Iris pigment epithelial cell (primary cell): ENCODE measurements around the gene MAPK11.

Experiments
- DNase-seq: peaks from one replicate; pipeline ENCODE4 v3.0.0-alpha.2; 2011; ENCODE audit warnings: low read depth

The MAPK11 gene

DNA sequence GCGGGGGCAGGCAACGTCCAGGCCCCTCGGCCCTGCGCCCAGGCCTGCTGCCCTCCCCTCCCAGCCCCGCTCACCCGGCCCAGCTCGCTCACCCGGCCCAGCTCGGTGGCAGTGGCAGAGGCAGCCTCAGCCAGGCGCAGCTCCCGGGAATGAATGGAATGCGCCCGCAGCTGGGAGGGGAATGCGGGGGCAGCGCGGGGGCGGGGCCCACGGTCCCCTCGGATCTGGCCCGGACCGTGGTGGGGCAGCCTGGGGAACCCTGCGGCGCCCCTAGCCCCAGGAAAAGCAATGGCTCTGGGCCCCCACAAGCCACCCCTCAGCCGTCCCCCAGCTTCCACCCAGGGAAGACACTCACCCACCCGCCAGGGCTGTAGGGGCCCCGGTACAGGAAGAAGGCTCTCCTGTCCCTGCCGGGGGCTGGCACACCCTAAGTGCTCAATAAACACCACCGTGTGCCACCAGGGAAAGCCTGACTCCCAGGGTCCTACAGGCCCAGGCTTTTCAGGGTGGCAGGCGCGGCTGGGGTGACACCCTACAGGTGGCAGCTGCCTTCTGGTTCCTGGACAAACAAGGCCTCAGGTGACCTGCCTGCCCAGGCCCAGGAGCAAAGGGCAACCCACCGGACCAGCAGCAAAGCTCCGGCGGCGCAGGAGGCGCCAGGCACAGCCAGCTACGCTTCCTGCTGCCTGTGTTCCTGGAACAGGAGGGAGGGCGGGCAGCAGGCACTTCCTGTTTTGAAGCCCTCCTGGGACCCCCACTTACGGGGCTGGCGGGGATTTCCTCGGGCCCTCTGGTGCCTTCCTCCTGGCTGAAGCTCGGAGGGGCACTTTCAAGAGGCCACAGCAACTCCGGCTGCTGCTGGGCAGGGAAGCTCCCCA, 23.5 kb upstream of the MAPK11 start:
- DNase-seq = peak; percentile 69

DNA sequence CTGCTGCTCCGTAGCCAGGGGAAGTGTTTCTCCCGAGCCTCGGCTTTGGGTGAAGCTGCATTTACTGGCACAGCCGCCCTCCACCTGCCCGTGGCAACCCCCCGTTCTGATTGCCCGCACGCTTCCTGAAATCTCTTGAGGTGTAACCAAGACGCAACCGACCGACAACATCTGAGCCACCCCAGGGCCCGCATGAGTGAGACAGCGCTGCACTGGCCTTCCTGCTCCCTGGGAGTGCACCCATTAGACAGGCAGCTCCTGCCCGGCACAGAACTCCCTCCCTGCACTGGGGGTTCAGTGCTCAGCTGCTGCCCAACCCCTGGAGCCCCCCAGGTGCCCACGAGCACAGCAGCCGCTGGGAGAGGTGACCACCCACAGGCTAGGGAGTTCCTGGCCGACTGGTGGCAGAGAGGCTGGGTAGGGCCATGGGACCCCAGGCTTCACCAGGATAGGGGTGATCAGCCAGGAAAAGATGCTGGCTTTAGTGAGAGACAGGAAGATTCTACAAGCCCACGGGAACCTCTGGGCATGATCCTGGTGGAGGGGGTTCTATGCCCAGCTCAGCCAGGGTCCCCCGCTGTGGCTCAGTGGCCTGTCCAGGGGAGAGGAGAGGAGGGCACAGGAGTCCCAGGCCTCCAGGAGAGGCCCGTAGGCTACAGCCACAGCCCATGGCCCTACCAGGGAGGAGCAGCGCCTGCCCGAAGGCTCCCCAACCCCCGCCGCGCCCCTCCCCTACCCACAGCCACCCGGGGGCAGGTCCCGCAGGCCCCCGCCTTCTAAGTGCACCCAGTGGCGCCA, 22.7 kb upstream of the MAPK11 start:
- no peak for DNase-seq

DNA sequence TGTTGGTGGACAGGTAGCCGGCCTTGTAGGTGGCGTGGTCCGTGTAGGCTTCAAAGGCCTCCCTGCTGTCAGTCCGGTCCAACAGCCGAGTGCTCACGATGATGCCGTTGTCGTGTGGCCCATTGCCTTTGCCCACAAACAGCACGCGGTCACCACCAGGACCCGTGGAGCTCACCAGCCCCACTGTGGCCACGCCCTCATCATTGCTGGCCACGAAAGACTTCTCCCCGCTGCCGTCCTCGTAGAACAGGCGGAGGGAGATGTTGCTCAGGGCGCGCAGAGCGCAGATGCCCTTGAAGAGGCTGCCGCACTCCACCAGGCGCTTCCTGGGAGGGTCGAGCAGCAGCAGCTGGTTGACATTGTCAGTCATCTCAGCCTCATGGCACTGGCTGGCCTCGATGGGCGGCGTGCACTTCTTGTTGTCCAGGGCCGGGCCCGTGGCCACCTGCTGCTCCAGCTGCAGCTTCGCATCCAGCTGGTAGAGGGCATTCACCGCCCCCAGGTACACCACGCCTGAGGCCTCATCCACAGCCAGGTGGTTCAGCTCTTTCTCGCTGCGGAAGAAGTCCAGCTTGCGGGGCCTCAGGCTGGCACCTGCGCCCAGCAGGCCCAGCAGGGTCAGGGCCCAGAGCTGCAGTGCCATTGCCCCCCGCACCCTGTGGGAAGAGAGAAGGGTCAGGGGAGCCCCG, 19.9 kb upstream of the MAPK11 start:
- DNase-seq = no peak

DNA sequence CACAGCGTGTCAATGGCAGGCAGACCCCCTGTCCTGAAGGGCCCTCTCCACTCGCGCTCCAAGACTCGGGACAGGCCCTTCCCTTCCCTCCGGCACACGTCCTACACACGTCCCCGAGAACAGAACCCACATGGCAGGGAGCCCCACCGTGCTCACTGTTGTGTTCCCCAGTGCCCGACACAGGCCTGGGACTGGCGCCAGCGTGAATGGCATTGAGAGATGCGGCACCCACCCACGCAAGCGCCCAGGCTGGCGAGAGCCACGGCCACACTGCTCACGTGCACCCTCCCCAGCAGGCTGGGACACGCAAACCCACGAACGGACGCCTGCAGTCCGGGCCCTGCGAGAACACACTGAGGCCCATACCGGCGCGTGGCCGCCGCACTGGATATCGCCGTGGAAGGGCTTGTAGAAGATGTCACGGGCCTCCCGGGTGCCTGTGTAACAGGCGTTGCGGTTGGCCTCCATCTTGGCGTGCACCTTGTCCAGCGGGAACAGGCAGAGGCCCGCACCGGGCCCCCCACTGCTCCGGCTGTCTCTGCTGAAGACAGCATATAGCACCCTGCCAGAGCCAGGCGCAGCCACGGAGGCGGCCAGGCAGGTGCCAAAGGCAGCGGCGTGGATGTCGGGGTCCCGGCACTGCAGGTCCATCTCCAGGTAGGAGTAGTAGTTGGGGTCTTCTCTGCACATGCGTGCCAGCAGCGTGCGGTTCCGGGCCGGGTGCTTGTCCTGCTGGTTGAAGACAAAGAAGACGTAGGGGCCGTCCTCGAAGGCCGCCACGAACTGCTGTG, 19.2 kb upstream of the MAPK11 start:
- no peak for DNase-seq

DNA sequence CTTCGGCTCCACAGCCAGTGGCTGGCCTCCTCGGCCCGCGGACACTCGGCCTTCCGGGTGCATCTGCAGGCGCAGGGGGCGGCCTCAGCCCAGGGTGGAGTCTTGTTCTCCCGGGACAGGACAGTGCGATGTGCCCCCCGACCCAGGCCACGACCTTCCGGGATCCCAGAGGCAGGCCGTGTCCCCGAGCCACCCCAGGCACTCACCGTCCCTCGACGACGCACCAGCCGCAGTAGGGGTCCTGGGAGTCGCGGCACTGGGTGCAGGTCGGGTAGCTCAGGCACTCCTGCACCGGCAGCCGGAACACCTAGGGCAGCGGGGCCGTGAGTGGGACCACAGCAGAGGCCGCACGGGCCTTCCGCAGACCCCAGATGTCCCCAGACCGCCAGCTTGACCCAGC, 17.6 kb upstream of the MAPK11 start:
- no peak for DNase-seq

DNA sequence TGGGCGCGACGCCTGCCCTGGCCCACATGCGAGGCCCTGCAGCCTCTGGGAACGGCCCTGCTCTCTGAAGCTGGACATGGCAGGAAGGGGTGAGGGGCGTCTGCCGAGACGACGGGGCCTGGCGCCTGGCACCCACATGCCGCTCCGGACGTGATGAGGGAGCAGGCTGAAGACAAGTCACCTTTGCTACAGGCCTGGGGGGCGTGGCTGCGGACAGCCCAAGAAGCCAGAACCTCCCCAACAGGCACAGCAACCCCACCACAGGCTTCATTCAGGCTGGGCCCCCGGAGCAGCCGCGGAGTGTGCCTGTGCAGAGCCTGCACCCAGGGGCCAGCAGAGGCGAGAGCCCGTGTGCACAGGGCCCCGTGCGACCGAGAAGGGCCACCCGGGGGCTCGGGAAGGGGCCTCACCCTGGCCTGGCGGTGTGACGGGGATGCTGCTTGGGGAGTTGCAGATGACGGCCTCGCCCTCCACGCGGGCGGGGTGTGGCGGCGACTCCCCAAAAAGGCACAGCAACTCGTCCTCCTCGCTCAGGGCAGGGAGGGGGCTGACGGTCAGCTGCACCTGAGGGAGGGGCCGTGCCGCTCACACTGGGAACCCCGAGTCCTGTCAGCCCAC, 16.6 kb upstream of the MAPK11 start:
- no peak for DNase-seq

DNA sequence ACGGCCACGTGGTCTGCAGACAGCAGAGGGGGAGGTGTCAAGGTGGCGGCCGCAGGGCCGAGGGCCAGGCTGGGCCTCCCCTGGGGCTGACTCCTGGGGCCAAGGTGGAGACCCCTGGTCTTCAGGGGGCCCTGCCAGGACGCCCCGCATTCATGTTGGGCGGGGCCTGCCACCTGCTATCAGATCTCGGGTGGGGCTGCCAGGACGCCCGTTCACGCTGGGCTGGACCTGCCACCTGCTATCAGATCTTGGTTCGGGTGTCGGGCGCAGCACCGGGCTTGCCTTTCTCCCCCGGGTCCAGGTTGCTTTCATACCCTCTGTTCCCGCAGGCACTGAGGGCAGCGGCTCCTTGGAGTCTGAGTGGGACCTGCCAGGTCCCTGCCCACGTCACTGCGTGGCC, 16.1 kb upstream of the MAPK11 start:
- DNase-seq = no peak

DNA sequence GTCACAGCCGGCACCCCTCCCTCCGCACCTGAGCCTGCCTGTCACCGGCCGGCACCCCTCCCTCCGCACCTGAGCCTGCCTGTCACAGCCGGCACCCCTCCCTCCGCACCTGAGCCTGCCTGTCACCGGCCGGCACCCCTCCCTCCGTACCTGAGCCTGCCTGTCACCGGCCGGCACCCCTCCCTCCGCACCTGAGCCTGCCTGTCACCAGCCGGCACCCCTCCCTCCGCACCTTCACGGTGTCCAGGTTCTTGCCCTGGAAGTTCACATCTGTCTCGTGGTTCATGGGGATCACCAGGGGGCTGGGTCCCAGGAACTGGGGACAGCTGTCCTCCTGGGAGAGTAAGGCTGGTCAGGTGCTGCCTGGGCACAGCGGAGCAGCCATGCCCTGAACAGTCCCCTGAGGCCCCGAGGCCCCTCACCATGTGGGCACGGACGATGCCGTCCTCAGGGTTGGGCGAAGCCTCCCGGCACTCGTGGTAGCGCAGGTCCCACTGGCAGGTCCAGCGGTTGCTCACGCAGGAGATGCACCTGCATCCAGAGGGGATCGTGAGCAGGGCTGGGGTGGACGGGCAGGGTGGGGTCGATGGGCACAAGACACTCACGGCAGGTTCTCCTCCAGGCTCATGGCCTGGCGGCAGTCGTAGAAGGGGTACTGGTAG, 15.5 kb upstream of the MAPK11 start:
- DNase-seq = no peak

DNA sequence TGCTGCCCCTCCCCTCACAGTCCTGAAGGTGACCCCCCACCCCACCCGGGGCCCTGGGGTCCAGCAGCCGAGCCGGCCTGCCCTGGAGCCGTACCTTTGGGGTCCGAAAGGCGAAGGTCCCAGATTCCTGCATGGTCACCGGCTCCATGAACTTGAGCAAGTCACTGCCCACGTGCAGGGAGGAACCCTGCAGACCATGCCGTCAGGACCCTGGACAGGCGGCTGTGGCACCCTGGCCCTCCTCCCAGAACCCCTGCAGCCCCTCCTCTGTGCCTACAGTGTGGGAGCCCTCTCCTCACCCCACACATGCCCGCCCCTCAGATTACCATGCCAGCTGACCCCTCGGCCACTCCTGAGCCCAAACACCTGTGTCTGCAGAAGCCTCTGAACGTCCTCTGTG, 14.3 kb upstream of the MAPK11 start:
- DNase-seq = no peak

DNA sequence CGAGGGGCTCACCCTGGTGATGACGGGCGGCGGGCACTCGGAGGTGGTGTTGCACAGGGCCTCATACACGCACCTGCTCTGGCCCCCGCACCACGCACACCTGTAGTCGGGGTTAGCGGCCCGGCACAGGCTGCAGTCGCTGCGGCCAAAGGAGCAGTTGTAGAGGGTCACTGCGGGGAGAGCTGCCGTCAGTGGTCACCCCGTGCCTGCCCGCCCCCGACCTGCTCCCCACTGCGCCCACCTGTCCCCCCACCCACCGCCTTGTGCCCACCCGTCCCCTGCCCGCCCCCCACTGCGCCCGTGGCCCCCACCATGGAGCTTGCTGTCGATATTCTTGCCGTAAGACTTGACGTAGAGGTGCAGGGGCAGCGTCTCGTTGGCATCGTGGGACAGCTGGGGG, 13.6 kb upstream of the MAPK11 start:
- no peak for DNase-seq

DNA sequence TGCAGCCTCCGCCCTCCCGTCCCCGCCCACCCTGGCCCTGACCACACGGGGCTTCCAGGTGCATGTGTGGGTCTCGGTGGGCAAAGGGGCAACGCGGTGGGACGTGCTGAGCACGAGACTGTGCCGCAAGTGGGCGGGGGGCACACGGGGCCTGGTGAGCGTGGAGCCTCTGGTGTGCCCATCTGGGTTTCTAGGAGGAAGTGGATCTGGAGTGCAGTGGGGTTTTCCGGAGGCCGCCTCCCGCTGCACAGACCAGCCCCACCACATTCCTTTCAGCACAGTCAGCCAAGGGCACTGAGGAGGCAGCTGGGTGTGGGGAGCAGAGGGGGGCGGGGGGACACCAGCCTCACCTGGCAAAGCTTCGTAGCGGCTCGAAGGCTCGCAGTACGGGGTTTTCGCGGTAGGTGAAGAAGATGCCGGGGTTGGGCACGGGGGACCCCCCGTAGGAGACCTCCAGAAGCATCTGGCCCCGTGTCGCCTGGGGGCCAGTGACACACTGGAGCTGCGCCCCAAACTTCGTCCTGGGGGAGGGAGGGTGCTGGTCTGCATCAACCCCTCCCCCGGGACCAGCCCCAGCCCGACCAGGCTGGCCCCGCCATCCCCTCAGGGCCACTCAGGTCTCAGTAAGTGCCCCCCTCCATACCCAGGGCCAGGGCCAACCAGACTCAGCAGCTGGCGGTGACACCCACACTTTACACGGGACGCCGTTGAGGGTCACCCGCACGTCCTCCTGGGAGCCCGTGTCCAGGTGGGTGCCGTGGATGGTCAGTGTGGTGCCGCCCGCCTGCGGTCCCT, 12.4 kb upstream of the MAPK11 start:
- peak; percentile 85 for DNase-seq

DNA sequence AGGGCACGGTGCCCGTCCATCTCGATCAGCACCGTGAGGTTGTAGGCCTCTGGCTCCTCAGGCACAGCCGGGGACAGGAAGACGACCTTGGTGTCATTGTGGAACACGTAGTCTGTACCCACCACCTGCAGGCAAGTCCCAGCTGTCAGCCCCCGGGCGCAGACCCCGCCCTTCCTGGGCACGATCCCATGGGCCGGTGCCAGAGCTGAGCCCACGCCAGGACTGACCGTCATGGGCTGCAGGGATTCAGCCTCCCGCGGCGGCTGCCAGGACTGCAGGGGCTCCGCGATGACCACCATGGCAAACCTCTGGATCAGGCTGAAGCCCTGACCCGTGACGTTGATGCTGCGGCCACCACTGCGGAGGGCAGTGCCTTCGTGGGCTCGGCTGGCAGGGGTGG, 11.8 kb upstream of the MAPK11 start:
- no peak for DNase-seq

DNA sequence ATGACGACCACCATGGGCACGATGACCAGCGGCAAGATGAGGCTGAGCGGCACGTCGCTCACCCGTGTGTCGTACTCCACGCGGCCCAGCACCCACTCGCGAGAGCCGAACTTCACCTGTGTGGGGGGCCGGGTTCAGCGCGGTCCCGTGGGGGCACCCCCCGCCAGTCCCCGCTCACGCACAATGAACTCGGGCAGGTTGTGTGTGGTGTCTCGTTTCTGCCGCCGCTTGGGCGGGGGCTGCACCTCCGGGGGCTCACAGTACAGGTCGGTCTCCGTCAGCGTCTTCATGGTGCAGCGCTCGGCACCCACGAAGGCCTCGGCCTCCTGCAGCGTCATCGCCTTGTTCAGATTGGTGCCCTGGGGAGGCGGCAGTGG, 11.2 kb upstream of the MAPK11 start:
- no peak for DNase-seq

DNA sequence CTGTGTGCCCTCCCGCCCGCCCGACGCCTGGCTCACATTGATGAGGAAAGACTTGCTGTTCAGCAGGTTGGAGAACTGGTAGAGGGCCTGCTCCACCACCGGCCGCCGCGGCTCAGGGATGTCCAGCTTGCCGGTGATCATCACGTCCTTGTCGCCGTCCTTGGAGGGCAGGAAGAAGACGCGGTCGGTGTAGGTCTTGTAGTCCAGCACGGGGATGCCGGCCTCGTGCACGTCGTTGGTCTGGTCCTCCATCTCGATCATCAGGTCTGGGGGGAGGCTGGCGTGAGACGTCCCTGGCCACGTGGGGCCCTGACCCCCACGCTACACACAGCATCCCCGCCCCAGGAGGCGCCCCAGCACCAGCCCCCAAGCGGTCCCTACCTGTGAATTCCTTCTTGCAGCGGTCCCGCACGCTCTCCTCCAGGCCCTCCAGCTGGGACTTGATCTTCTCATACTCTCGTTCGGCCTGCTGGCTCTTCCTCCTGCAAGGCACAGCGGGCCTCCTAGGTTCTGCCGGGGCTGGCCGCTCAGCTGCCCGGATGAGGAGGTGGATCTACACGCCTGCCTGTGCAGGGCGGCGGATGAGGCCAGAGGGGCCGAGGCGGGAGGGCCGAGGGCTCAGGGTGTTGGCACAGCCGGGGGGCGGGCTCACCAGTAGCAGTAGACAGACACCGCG, 10.7 kb upstream of the MAPK11 start:
- DNase-seq = no peak

DNA sequence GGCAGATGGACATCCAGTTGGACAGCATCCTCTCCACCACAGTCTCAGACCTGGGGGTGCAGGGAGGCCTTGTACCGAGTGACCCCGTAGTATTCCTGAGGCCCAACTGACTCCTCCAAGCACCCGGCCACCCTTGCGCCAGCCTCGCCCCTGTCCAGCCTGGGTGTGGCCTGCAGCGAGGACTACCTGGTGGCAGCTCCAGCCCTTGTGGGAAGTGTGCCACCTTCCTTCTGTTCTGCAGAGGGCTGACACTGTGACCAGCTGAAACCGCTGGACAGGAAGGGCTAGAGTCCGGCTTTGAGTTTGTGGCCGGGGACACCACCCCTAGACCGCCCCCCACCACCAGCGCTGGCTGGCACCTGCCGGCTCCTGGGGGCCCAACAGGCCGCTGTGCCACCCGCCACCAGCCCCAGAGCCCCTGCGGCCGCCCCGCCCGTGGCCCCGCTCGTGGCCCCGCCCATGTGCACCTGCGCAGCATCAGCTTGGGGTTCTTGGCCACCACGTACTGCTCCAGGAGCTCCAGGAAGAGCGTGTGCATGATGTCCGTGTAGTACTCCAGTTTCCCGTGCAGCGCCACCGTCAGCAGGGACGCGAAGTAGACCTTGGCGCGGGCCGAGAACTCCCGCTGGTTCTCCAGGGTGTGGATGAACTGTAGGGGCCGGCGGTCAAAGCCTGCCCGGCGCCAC, 10.0 kb upstream of the MAPK11 start:
- DNase-seq = no peak

DNA sequence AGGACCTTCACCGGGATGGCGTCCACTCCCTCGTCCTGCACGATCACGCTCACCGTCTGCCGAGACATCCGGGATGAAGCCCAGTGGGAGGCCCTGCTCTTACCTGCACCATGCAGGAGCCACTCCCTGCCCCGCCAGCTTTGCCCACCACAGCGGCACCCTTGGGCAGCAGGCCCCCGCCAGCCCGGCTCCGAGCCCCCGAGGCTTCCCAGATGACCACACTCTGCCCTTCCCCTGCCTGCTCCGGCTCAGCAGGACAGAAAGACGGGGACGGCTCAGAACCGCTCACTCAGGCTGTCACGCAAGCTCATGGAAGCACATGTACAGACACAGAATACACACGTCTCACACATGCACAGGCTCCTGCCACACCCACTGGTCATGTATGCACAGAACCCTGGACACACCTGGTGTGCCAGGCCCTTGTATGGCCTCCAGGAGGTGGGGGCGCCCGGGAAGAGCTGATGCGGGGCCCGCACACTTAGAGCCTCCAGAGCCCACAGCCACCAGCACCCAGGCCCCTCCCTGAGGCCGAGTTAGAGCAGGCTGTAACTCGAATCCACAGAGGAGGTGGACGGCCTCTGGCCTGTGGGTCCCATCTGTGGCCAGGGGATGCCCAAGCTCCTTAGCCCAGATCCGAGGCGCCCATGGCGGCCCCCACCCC, 8.9 kb upstream of the MAPK11 start:
- no peak for DNase-seq

DNA sequence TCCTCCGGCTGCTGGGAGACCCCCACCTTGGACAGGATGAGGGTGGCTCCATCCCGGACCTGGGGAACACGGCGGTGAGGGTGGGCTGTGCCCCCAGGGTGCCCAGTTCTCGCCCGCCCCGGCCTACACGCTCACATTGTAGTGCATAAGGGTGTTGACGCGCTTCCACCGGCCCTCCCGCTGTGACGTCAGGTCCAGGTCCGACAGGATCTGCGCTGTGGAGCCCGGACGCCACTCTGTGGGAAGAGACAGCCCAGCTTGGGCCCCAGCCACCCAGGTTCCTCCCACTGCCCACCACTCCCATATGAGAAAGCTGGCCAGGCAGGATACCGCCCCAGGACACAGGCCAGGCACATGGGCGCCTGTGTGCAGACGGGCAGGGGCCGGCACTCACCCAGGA, 8.3 kb upstream of the MAPK11 start:
- DNase-seq = no peak

DNA sequence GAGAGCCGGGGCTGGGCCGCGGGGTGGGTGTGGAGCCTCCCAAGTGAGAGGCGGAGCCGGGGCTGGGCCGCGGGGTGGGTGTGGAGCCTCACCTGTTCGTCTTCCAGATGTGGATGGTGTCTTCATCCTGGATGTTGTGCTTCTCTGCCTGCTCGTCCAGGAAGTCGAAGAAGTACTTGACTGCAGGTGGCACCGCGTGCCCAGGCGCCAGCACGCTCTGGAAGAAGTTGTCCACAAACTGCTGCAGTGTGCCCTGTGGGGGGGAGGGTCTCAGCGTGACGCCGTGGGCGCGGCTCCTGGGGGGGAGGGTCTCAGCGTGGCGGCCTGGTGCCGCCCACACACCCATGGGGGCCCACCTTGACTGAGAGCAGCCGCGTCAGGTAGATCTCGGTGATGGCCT, 7.6 kb upstream of the MAPK11 start:
- no peak for DNase-seq

DNA sequence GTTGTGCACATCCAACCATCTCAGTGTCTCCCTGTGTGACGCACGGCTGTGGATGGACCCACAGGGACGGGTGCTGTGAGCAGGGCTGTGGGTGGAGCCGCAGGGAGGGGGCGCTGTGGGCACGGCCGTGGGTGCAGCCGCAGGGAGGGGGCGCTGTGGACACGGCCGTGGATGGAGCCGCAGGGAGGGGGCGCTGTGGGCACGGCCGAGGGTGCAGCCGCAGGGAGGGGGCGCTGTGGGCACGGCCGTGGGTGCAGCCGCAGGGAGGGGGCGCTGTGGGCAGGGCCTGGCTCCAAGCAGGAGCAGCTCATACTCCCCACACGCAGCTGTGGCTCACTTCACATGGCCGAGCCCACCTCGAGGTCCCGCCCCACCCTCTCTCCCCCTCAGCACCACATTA, 6.0 kb upstream of the MAPK11 start:
- peak; percentile 71 for DNase-seq
